DND-41 (cell line): ENCODE measurements around the gene PRRT1B.

Source experiments
- ATAC-seq: fragments of 200-7000 bp; cut with Tn5 transposase; 3 replicates; pipeline ENCODE4 v1.9.1; 2021; ENCODE audit warnings: low read depth; ENCODE audit not compliant: insufficient read depth
- DNase-seq: peaks from one replicate; pipeline ENCODE4 v3.0.0-alpha.2; 2020
- H2AFZ ChIP-seq: 2 replicates; pipeline ENCODE4 v1.6.0; 2012; ENCODE audit warnings: low read depth, low read length
- H3K27ac ChIP-seq: 2 replicates; pipeline ENCODE4 v1.5.1; 2012; ENCODE audit warnings: low read length, inconsistent platforms
- H3K27me3 ChIP-seq: fragments of 200-600 bp; sonication (generic); 2 replicates; pipeline ENCODE4 v1.6.0; 2012; ENCODE audit warnings: low read length, mild to moderate bottlenecking, inconsistent platforms; ENCODE audit not compliant: insufficient read depth, poor library complexity
- H3K36me3 ChIP-seq: 2 replicates; pipeline ENCODE4 v1.5.1; 2012; ENCODE audit warnings: low read length, inconsistent platforms; ENCODE audit not compliant: insufficient read depth
- H3K4me1 ChIP-seq: 2 replicates; pipeline ENCODE4 v1.5.1; 2012; ENCODE audit warnings: mild to moderate bottlenecking, low read length; ENCODE audit not compliant: insufficient read depth
- H3K4me2 ChIP-seq: 2 replicates; pipeline ENCODE4 v1.6.0; 2012; ENCODE audit warnings: mild to moderate bottlenecking, moderate library complexity, low read length, inconsistent platforms; ENCODE audit not compliant: insufficient read depth
- H3K4me3 ChIP-seq, 2 experiments: fragments of 200-600 bp in 1 of 2; shearing (Covaris generic) in 1 of 2; 2 replicates each; pipeline ENCODE4 v1.5.1; 2012 to 2016; ENCODE audit warnings: inconsistent platforms in 2 of 2, low read length in 2 of 2, mild to moderate bottlenecking in 2 of 2, low read depth in 1 of 2, moderate library complexity in 1 of 2
- H3K79me2 ChIP-seq: 2 replicates; pipeline ENCODE4 v1.6.0; 2012; ENCODE audit warnings: low read length, inconsistent platforms; ENCODE audit not compliant: insufficient read depth
- H3K9ac ChIP-seq: 2 replicates; pipeline ENCODE4 v1.6.0; 2012; ENCODE audit warnings: low read depth, mild to moderate bottlenecking, inconsistent platforms, low read length, moderate library complexity
- H3K9me3 ChIP-seq: 2 replicates; pipeline ENCODE4 v1.5.1; 2012; ENCODE audit warnings: low read length, moderate library complexity, mild to moderate bottlenecking, inconsistent platforms; ENCODE audit not compliant: insufficient read depth, severe bottlenecking
- H4K20me1 ChIP-seq: 2 replicates; pipeline ENCODE4 v1.6.0; 2012; ENCODE audit warnings: low read length; ENCODE audit not compliant: insufficient read depth
- EZH2 ChIP-seq: IDR thresholded peaks from 3 replicates; pipeline ENCODE4 v1.6.1; 2012; ENCODE audit warnings: borderline replicate concordance, low read depth, mild to moderate bottlenecking, moderate library complexity, low read length, inconsistent platforms; ENCODE audit not compliant: severe bottlenecking
- TF ChIP-seq, protein P1 (sequence below): IDR thresholded peaks from 2 replicates; pipeline ENCODE4 v1.5.1; 2012; ENCODE audit warnings: borderline replicate concordance, low read length, moderate library complexity, mild to moderate bottlenecking; ENCODE audit not compliant: poor library complexity, severe bottlenecking; ENCODE audit errors: extremely low read depth

PRRT1B gene

DNA sequence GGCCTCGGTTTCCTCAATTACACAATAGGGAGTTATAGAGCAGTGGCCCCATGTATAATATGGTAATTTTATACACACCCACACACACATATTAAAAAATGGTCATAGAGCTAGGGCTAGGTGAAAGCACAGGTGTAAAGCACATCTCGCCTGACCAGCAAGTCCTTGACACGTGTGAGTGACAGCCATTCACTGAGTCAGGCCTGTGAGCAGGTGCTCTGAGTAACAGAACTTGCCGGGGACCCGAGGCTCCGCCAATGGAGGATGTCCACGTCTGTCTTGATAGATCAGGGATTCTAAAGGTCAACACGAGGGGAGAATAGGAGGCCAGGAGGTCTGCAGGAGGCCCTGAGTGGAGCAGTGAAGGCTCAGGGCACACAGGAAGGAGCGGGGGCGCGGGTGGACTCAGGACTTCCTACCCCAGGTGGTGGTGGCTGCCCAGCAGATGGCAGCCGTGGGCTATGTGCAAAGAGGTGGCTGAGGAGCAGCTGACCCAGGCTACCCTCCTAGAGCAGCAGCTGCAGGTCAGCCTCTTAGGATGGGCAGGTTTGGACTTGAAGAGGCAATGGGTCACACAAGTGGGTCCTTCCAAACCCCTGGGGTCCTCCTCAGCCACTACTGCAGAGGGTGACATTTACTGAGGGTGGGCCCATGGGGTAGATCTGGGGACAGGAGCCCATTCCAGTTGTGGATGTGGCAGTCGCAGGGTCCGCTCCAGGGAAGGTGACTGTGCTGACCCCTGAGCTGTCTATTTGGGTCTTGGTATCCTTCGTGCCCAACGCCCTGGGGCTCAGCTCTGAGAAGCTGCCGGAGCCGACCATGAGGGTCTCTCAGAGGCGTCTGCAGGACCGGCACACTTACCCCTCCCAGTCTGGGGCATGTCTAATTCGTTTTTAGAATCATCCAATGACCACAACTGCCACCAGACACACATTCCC is 45.9 kb downstream of the PRRT1B start:
- Histone ChIP-seq H3K27ac (no peak overlapping the region), H3K4me2 (no peak overlapping the region), H2AFZ (no peak overlapping the region), H3K4me3 (no peak overlapping the region), H3K4me1 (peaks cover 4% of the 10 kb centered on the region), H3K27me3 (no peaks in the 10 kb centered on the region), H3K9ac (no peak overlapping the region), H3K9me3 (no peaks in the 10 kb centered on the region), H4K20me1 (no peaks in the 10 kb centered on the region), H3K79me2 (no peaks in the 10 kb centered on the region), H3K36me3 (peaks cover 55% of the 10 kb centered on the region)
- peak; percentile 36 for DNase-seq
- TF ChIP-seq, protein P1, sequence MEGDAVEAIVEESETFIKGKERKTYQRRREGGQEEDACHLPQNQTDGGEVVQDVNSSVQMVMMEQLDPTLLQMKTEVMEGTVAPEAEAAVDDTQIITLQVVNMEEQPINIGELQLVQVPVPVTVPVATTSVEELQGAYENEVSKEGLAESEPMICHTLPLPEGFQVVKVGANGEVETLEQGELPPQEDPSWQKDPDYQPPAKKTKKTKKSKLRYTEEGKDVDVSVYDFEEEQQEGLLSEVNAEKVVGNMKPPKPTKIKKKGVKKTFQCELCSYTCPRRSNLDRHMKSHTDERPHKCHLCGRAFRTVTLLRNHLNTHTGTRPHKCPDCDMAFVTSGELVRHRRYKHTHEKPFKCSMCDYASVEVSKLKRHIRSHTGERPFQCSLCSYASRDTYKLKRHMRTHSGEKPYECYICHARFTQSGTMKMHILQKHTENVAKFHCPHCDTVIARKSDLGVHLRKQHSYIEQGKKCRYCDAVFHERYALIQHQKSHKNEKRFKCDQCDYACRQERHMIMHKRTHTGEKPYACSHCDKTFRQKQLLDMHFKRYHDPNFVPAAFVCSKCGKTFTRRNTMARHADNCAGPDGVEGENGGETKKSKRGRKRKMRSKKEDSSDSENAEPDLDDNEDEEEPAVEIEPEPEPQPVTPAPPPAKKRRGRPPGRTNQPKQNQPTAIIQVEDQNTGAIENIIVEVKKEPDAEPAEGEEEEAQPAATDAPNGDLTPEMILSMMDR: peak; percentile 55
- no peak for TF ChIP-seq EZH2
- ATAC-seq: peak; percentile 62; the same call in 2 of the 3 replicates

DNA sequence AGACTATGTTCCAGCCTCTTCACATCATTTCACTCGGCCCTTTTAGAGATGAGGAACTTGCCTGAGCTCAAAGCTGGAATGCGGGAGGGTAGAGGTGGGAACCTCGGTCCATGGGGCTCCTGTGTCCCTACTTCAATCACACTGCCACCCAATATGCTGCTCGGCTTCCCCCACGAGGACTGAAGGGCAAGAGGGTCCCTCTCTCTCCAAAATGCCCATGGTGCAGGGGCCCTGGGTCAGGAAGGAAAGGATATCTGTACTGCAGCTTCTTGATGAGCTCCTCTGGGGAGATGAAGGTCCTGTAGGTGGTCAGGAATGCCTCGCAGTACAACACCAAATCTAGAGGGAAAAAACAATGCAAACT is 46.5 kb downstream of the PRRT1B start:
- ATAC-seq: no peak
- peaks cover 61% of the 10 kb centered on the region for H3K36me3 ChIP-seq
- peaks cover 3% of the 10 kb centered on the region; the same call in 1 of the 2 replicates for H3K4me1 ChIP-seq
- no peaks in the 10 kb centered on the region for H4K20me1 ChIP-seq
- TF ChIP-seq EZH2: no peak
- TF ChIP-seq, protein P1: no peak
- no peak overlapping the region for H3K4me3 ChIP-seq
- no peak overlapping the region for H2AFZ ChIP-seq
- H3K79me2 ChIP-seq: no peaks in the 10 kb centered on the region
- no peak overlapping the region for H3K4me2 ChIP-seq
- no peak overlapping the region for H3K9ac ChIP-seq
- H3K27me3 ChIP-seq: no peaks in the 10 kb centered on the region
- no peaks in the 10 kb centered on the region for H3K9me3 ChIP-seq
- no peak for DNase-seq
- H3K27ac ChIP-seq: no peak overlapping the region

DNA sequence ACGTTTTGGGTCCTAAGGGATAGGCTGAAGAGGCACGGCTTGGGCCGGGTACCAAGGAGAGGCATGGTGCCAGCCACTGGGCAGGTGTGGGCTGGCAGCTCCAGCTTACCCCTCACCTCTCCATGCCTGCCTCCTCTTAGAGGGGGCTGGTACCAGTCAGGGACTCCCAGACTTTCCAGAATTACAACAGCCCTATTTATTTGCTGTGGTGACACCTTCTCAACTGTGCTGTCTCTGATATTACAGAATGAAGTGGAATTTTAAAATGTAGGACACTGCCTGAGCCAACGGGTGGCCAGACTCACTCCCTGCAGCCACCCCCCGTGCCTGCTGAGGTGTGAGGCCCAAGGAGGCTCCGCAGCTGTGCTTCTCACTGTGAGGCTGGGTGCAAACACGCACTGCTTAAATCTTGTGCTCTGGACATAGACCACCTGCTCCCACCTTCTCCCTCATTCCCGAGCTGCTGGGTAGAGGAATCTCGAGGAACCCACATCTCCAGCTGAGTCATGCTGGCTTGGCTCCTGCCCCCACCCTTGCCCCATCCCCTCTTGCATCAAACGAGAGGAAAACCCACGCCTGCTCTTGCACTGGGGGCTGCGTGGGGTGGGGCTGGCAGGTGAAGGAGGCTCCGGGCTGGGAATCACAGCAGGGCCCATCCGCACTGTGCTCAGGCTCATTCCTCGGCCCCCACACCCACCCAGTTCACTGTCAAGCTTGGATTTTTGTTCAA is 47.9 kb downstream of the PRRT1B start:
- H3K9ac ChIP-seq: no peak overlapping the region
- H3K4me1 ChIP-seq: no peaks in the 10 kb centered on the region
- H3K27ac ChIP-seq: no peak overlapping the region
- no peak overlapping the region for H3K4me2 ChIP-seq
- H3K4me3 ChIP-seq: no peak overlapping the region
- H3K79me2 ChIP-seq: no peaks in the 10 kb centered on the region
- H3K9me3 ChIP-seq: no peaks in the 10 kb centered on the region
- no peak for ATAC-seq
- no peaks in the 10 kb centered on the region for H4K20me1 ChIP-seq
- no peak overlapping the region for H2AFZ ChIP-seq
- no peaks in the 10 kb centered on the region for H3K27me3 ChIP-seq
- no peak for DNase-seq
- peaks cover 66% of the 10 kb centered on the region for H3K36me3 ChIP-seq
- no peak for TF ChIP-seq EZH2
- TF ChIP-seq, protein P1: no peak
